H1 (cell line): Measurements from ENCODE around the gene UBE2J1. TPM values are rescaled to one million over a fixed set of nuclear protein-coding genes. Genes with fewer than 3 reads are reported as not detected.

Experiments used
- CTCF ChIA-PET: fragments of 300-600 bp; sonication (Branson Sonifier 250); formaldehyde crosslinking; loops from one replicate; lab custom pipeline; 2021; ENCODE audit not compliant: partially characterized antibody; lab: Charles Lee
- POLR2A ChIA-PET: fragments of 300-600 bp; sonication (Branson Sonifier 250); formaldehyde crosslinking; loops from one replicate; lab custom pipeline; 2021; ENCODE audit warnings: inconsistent platforms; ENCODE audit not compliant: partially characterized antibody; lab: Charles Lee
- DNase-seq, 2 experiments: peaks; one replicate each; pipeline versions ENCODE4 v3.0.0 to v3.0.0-alpha.2; 2010 to 2022; ENCODE audit warnings: low spot score in 2 of 2, low read depth in 1 of 2, mixed read lengths in 1 of 2
- FAIRE-seq: peaks from 2 replicates; lab custom pipeline; 2011; peaks lifted over from hg19 to GRCh38; lab: Jason Lieb, UNC
- H2AFZ ChIP-seq: 2 replicates; pipeline ENCODE4 v1.8.1; 2012; ENCODE audit warnings: low read length, inconsistent platforms
- H2AK5ac ChIP-seq: 2 replicates; pipeline ENCODE4 v1.6.1; 2013; ENCODE audit warnings: low read depth, low read length
- H2BK120ac ChIP-seq: replicated peaks from 2 replicates; pipeline ENCODE3; 2013; ENCODE audit warnings: low read depth, low read length, inconsistent platforms
- H2BK12ac ChIP-seq: 2 replicates; pipeline ENCODE4 v1.6.1; 2013; ENCODE audit warnings: low read depth, low read length
- H2BK15ac ChIP-seq: 2 replicates; pipeline ENCODE4 v1.6.1; 2013; ENCODE audit warnings: low read length
- H2BK20ac ChIP-seq: 2 replicates; pipeline ENCODE4 v1.6.1; 2013; ENCODE audit warnings: low read length
- H2BK5ac ChIP-seq: 2 replicates; pipeline ENCODE4 v1.6.1; 2013; ENCODE audit warnings: low read depth, low read length
- H3K14ac ChIP-seq: 2 replicates; pipeline ENCODE4 v1.6.1; 2013; ENCODE audit warnings: inconsistent platforms; ENCODE audit not compliant: insufficient read length
- H3K18ac ChIP-seq: 2 replicates; pipeline ENCODE4 v1.6.1; 2013; ENCODE audit warnings: low read length; ENCODE audit errors: extremely low read depth
- H3K23ac ChIP-seq: 2 replicates; pipeline ENCODE4 v1.6.1; 2013; ENCODE audit warnings: inconsistent platforms; ENCODE audit not compliant: insufficient read length
- H3K23me2 ChIP-seq: 2 replicates; pipeline ENCODE4 v1.6.1; 2013; ENCODE audit warnings: low read depth, low read length
- H3K27ac ChIP-seq: 2 replicates; pipeline ENCODE4 v1.6.1; 2011; ENCODE audit warnings: low read depth, low read length, inconsistent platforms
- H3K27me3 ChIP-seq, 4 experiments: replicated peaks in 1 of 4; 1 replicate in 1 of 4; 2 replicates in 3 of 4; pipeline versions ENCODE4 v1.6.1 to v1.8.1; 2011 to 2013; ENCODE audit warnings: low read length in 3 of 4, mild to moderate bottlenecking in 3 of 4, inconsistent platforms in 2 of 4, mixed read lengths in 2 of 4, moderate library complexity in 1 of 4; ENCODE audit not compliant: control insufficient read depth in 3 of 4, insufficient read depth in 3 of 4; ENCODE audit errors: extremely low read depth in 1 of 4
- H3K36me3 ChIP-seq, 4 experiments: 2 replicates each; pipeline versions ENCODE4 v1.6.1 to v1.8.1; 2011 to 2013; ENCODE audit warnings: mild to moderate bottlenecking in 4 of 4, low read length in 3 of 4, moderate library complexity in 2 of 4, control low read depth in 1 of 4, inconsistent platforms in 1 of 4; ENCODE audit not compliant: insufficient read depth in 4 of 4, control insufficient read depth in 2 of 4
- H3K4ac ChIP-seq: replicated peaks from 2 replicates; pipeline ENCODE3; 2013; ENCODE audit warnings: low read length, low read depth, mixed read lengths, inconsistent platforms; ENCODE audit not compliant: insufficient read length
- H3K4me1 ChIP-seq, 4 experiments: replicated peaks in 1 of 4; 1 replicate in 1 of 4; 2 replicates in 3 of 4; pipeline versions ENCODE4 v1.6.1 to v1.8.1; 2011 to 2013; ENCODE audit warnings: low read length in 3 of 4, inconsistent platforms in 2 of 4, mixed read lengths in 1 of 4; ENCODE audit not compliant: insufficient read depth in 4 of 4, control insufficient read depth in 3 of 4
- H3K4me2 ChIP-seq, 2 experiments: 2 replicates each; pipeline versions ENCODE4 v1.6.1 to v1.8.1; 2011 to 2013; ENCODE audit warnings: low read depth in 2 of 2, low read length in 2 of 2, control low read depth in 1 of 2, inconsistent platforms in 1 of 2, mild to moderate bottlenecking in 1 of 2; ENCODE audit not compliant: insufficient read depth in 1 of 2
- H3K4me3 ChIP-seq, 4 experiments: fragments of 200-600, 300-600 bp in 1 of 4; sonication (generic), shearing (Covaris generic), sonication (Bioruptor Twin) in 1 of 4; 2 replicates each; pipeline versions ENCODE4 v1.5.1 to v1.8.1; 2011 to 2016; ENCODE audit warnings: low read length in 4 of 4, low read depth in 3 of 4, control low read depth in 2 of 4, inconsistent platforms in 2 of 4, mild to moderate bottlenecking in 2 of 4, mixed read lengths in 1 of 4, moderate library complexity in 1 of 4; ENCODE audit not compliant: insufficient read depth in 2 of 4; ENCODE audit errors: extremely low read depth in 1 of 4
- H3K56ac ChIP-seq: replicated peaks from 2 replicates; pipeline ENCODE3; 2013; ENCODE audit warnings: low read depth, mild to moderate bottlenecking, mixed read lengths, low read length, inconsistent platforms; ENCODE audit not compliant: insufficient read length
- H3K79me1 ChIP-seq: 2 replicates; pipeline ENCODE4 v1.6.1; 2013; ENCODE audit warnings: low read depth, low read length, control low read depth
- H3K79me2 ChIP-seq, 2 experiments: 2 replicates each; pipeline versions ENCODE4 v1.6.1 to v1.8.1; 2012 to 2013; ENCODE audit warnings: low read length in 2 of 2, mild to moderate bottlenecking in 2 of 2, inconsistent platforms in 1 of 2; ENCODE audit not compliant: insufficient read depth in 2 of 2, control insufficient read depth in 1 of 2
- H3K9ac ChIP-seq, 4 experiments: replicated peaks in 1 of 4; 1 replicate in 1 of 4; 2 replicates in 3 of 4; pipeline versions ENCODE4 v1.6.1 to v1.8.1; 2011 to 2013; ENCODE audit warnings: low read depth in 3 of 4, low read length in 3 of 4, control low read depth in 2 of 4, mild to moderate bottlenecking in 2 of 4, moderate library complexity in 2 of 4, inconsistent platforms in 1 of 4; ENCODE audit errors: extremely low read depth in 1 of 4
- H3K9me3 ChIP-seq, 2 experiments: 2 replicates each; pipeline versions ENCODE4 v1.6.1 to v1.8.1; 2012 to 2013; ENCODE audit warnings: mild to moderate bottlenecking in 2 of 2, moderate library complexity in 2 of 2, control low read depth in 1 of 2, inconsistent platforms in 1 of 2, low read depth in 1 of 2, low read length in 1 of 2, mixed read lengths in 1 of 2; ENCODE audit not compliant: insufficient read depth in 2 of 2
- H4K20me1 ChIP-seq, 2 experiments: replicated peaks in 1 of 2; 2 replicates each; pipeline versions ENCODE3 to v1.8.1; 2011 to 2013; ENCODE audit warnings: inconsistent platforms in 2 of 2, low read length in 2 of 2, mild to moderate bottlenecking in 1 of 2; ENCODE audit not compliant: insufficient read depth in 2 of 2, control insufficient read depth in 1 of 2
- H4K5ac ChIP-seq: 2 replicates; pipeline ENCODE4 v1.6.1; 2013; ENCODE audit warnings: low read length, low read depth, mixed read lengths, inconsistent platforms; ENCODE audit not compliant: insufficient read length
- H4K8ac ChIP-seq: 2 replicates; pipeline ENCODE4 v1.8.0; 2013; ENCODE audit warnings: mild to moderate bottlenecking, moderate library complexity, low read length, inconsistent platforms; ENCODE audit not compliant: insufficient read depth; ENCODE audit errors: extremely low read depth
- H4K91ac ChIP-seq: replicated peaks from 2 replicates; pipeline ENCODE3; 2013; ENCODE audit warnings: low read length, mixed read lengths, inconsistent platforms; ENCODE audit not compliant: insufficient read length
- SAP30 ChIP-seq: fragments of 300-600 bp; sonication (generic); IDR thresholded peaks from 2 replicates; pipeline ENCODE4 v1.7.1; 2012; ENCODE audit warnings: low read length, moderate library complexity, mild to moderate bottlenecking, inconsistent platforms; ENCODE audit not compliant: insufficient read depth, insufficient replicate concordance
- SRF ChIP-seq: IDR thresholded peaks from 2 replicates; pipeline ENCODE4 v1.6.1; 2011; ENCODE audit warnings: mild to moderate bottlenecking, low read depth, low read length, moderate library complexity
- ZNF274 ChIP-seq: IDR thresholded peaks from 2 replicates; pipeline ENCODE4 v1.7.0; 2012; ENCODE audit warnings: low read length, borderline replicate concordance; ENCODE audit errors: extremely low read depth
- WGBS, 2 experiments: shearing (Covaris generic) in 1 of 2; methylation state at CpG; one replicate each; pipeline versions ENCODE4 v1.1.6 to v1.1.7; 2013 to 2015; ENCODE audit warnings: low lambda C conversion rate in 2 of 2, mixed read lengths in 2 of 2, inconsistent platforms in 1 of 2, low coverage in 1 of 2, missing lambda C conversion rate in 1 of 2; ENCODE audit not compliant: insufficient replicate concordance in 2 of 2, insufficient coverage in 1 of 2, insufficient read length in 1 of 2; ENCODE audit errors: extremely low coverage in 1 of 2, missing lambda C conversion rate in 1 of 2; 5-methylcytosine and 5-hydroxymethylcytosine counted together
- polyA plus RNA-seq, 7 experiments: library from polyadenylated mRNA; depleted of rRNA in 3 of 7; stranded (reverse) in 5 of 7; unstranded in 2 of 7; fragments of >200 nt in 5 of 7; fragments of 200-250 nt in 2 of 7; gene quantifications; 1 replicate in 5 of 7; 2 replicates in 1 of 7; 4 replicates in 1 of 7; pipeline versions ENCODE4 v1.2.1 to v1.2.3, GENCODE V29; 2011 to 2013; ENCODE audit warnings: missing spikeins in 2 of 7, mixed read lengths in 2 of 7
- total RNA-seq: library from RNA; stranded (reverse); fragmentation: NEBNext Ultra II Directional; extraction: Animal tissue kit (Norgen Biotek cat#: 25700); gene quantifications from 2 replicates; pipeline ENCODE4 v1.2.1, GENCODE V29; 2021

UBE2J1 gene
- total and polyA plus RNA-seq, 2 of the 8 experiments (the other 6 are each of a cell fraction or from before 2014, with no cell fraction given) = 8.5 to 15.2 TPM

DNA sequence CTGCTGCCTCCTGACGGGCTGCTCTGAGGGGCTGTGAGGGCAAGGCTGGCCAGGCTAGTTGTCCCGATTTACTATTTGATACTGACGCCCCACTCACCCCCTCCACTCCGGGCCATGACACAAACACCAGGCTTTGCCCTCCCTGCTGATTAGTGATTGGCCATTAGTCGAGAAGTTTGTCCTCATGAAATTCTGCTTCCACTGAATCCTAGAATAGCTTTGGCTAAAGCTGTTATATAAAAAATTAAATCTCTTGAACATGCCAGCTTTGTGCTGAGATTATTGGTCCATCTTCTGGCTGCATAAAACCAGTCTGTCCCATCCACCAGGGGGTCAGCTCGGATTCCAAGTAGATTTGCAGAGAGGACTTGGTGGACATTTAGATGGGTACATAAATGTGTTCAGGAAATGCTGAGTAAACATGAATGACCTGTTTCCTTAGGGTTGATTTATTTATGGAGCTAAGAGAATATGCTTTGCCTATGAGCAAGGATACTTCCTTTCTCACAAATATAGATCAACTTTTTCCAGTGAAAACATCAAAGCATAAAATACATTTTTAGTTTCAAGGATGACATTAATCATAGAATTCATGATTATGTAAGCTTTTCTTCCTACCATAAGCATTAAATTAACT, 37.2 kb downstream of the UBE2J1 start, which contains the start of gene GABRR2:
TSS of gene GABRR2 (minus strand) at position 51 of the 637 bp plus-strand sequence. CDS start 134 bp downstream, outside the sequence.
- no peaks in the 10 kb centered on the region; a peak in 1 of 8 replicates for H3K36me3 ChIP-seq
- H4K5ac ChIP-seq = no peak within 1 kb of the TSS
- ChIA-PET CTCF (interaction anchor here (0.8 to 1.7 kb wide), 8 partner anchors 10 to 317 kb away, joined by 3 to 6 read pairs (median 4); no protein-coding TSS in a partner anchor), POLR2A (no interaction called here)
- no peak within 1 kb of the TSS for H3K56ac ChIP-seq
- FAIRE-seq (no peak), DNase-seq (no peak)
- H2BK5ac ChIP-seq = no peak within 1 kb of the TSS
- H3K4me1 ChIP-seq = peaks cover 0 to 3% (median 1%) of the 10 kb centered on the region in 4 experiments; a peak in 3 of 7 replicates
- no peaks in the 10 kb centered on the region for H3K79me2 ChIP-seq
- H3K18ac ChIP-seq = no peak within 1 kb of the TSS
- no peak within 1 kb of the TSS for H3K4me3 ChIP-seq
- no peak within 1 kb of the TSS for H4K91ac ChIP-seq
- no peak within 1 kb of the TSS for H4K8ac ChIP-seq
- no peak within 1 kb of the TSS for H3K4me2 ChIP-seq
- H2AK5ac ChIP-seq = no peak within 1 kb of the TSS
- H4K20me1 ChIP-seq = no peaks in the 10 kb centered on the region
- no peak within 1 kb of the TSS for H3K14ac ChIP-seq
- H2BK20ac ChIP-seq = no peak within 1 kb of the TSS
- no peak within 1 kb of the TSS for H2BK120ac ChIP-seq
- H3K9me3 ChIP-seq = peaks cover under 1 to 6% of the 10 kb centered on the region in 2 experiments; a peak in 3 of 4 replicates
- TF ChIP-seq SAP30 = no peak
- TF ChIP-seq SRF = no peak
- no peak for TF ChIP-seq ZNF274
- no peak within 1 kb of the TSS for H2AFZ ChIP-seq
- H3K27ac ChIP-seq = no peak within 1 kb of the TSS
- no peak within 1 kb of the TSS for H3K23ac ChIP-seq
- H3K4ac ChIP-seq = no peak within 1 kb of the TSS
- no peak within 1 kb of the TSS for H3K9ac ChIP-seq
- no peak within 1 kb of the TSS for H2BK15ac ChIP-seq
- no peaks in the 10 kb centered on the region for H3K79me1 ChIP-seq
- 88% methylated on average over 6 of the region's 6 CpGs; no CpG with 5 or more reads in 1 of the 2 experiments for WGBS, 2 experiments
- H3K23me2 ChIP-seq = no peaks in the 10 kb centered on the region; the same call in 1 of the 2 replicates
- no peaks in the 10 kb centered on the region for H3K27me3 ChIP-seq
- no peak within 1 kb of the TSS for H2BK12ac ChIP-seq
